IPS-NIHi7 (cell line): Measurements from ENCODE around the gene FBXO27.
"Not testable (repeated sequence)": the region's sequence is repeated elsewhere in the genome, so short reads cannot be mapped to it uniquely, and the experiment has no call there.

Experiments
- DNase-seq: peaks from one replicate; pipeline ENCODE4 v3.0.0; 2012; ENCODE audit warnings: mixed read lengths; ENCODE audit errors: extremely low spot score

FBXO27 gene

GRCh38 chr19:39045506-39045905 lies 13.2 kb upstream of the FBXO27 start:
- DNase-seq, result no peak

DNA sequence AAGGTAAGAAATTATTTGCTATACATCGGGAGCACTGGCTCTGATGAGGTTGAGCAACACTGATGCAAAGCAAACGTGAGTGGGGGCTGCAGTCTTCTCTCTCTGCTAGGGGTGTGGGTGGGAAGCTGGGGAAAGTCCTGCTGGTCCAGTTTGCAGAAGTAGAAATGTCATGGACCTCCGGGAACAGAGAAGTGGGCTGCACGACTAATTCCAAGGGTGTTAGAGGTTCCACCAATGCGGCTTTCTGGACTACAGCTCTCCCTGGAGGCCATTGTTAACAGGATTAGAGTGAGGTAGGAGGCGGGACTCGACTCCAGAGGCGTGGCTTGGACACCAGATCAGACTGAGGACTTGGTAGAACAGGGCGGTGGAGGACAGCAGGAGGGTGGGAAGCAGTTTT lies 5.7 kb upstream of the FBXO27 start:
- DNase-seq, result peak; percentile 87

GRCh38 chr19:39037194-39037593 lies 4.8 kb upstream of the FBXO27 start:
- DNase-seq, result no peak

DNA sequence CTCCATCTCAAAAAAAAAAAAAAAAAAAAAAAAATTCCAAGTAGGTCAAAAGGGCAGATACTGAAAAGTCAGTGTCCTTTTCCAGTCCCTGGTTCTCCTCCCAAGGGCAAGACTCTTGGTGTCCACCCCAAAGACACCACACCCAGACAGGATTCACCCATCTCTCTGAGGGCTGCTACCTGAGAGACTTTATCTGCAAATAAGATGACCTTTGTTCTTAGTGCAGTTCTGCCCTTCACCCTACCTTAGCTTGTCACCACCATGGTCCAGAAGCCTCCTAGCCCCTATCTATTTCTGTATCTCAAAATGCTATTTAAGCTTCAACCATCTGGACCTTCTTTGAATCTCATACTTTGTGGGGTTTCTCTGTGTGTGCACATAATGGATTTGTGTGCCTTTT lies 4.2 kb upstream of the FBXO27 start:
- no peak for DNase-seq

- peak; percentile 98 for DNase-seq
These were observed 834 bp downstream of the FBXO27 start for GRCh38 chr19:39031368-39032062.

GRCh38 chr19:39030854-39031367 lies 1.4 kb downstream of the FBXO27 start:
- no peak for DNase-seq

- no peak for DNase-seq
These were observed 7.3 kb downstream of the FBXO27 start for GRCh38 chr19:39024875-39025641.

GRCh38 chr19:39021063-39021462 lies 11.3 kb downstream of the FBXO27 start:
- no peak for DNase-seq

DNA sequence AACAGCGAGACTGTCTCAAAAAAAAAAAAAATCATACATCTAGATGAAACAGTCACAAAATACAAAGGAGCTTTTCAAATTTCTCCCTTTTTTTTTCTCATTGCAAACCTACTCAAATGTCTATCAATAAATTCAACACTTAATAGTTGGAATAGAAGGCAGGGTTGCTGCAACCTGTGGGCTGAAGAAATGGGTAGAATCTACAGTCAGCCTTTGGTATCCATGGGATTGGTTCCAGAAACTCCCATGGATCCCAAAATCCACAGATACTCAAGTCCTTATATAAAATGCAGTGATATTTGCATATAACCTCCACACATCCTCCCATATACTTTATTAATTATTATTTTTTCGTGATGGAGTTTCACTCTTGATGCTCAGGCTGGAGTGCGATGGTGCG lies 14.7 kb downstream of the FBXO27 start:
- DNase-seq, result no peak

DNA sequence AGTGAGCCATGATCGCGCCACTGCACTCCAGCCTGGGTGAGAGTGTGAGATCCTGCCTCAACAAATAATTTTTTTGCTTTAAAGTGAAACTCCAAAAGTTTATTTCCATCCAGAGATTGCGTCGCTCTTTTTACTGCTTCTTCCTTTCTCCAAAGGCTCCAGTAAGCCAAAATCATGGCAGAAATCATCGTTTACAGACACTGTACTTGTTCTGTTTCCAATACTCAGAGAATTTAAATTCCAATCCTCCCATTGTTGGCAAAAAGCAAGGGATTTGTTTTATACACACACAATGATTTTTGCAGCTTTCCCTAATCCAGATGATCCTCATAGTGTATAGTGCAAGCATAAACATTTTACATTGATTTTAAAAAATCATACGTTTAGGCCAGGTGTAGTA lies 15.3 kb downstream of the FBXO27 start:
- DNase-seq, result no peak

DNA sequence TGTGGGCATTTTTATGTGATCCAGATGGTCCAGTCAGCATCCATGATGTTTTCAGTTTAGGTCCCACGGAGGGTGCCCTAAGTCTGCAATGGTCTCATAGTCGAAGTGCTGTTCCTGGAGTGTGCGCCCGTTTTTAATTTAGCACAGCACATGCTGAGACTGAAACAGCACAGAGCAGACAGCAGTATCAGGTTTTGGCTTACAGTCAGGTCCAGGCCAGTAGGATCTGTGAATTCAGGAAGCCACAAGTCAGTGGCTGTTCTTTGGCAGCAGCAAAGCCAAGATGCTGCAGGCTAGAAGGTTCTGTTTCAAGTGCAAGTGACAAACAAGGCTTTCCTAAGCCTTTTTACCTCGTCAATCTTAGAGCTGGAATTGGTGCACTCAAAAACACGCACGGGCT lies 18.3 kb downstream of the FBXO27 start:
- no peak for DNase-seq

- no peak for DNase-seq
These were observed 23.3 kb downstream of the FBXO27 start for GRCh38 chr19:39009001-39009400.

GRCh38 chr19:39008137-39008536 lies 24.2 kb downstream of the FBXO27 start:
- no peak for DNase-seq

DNA sequence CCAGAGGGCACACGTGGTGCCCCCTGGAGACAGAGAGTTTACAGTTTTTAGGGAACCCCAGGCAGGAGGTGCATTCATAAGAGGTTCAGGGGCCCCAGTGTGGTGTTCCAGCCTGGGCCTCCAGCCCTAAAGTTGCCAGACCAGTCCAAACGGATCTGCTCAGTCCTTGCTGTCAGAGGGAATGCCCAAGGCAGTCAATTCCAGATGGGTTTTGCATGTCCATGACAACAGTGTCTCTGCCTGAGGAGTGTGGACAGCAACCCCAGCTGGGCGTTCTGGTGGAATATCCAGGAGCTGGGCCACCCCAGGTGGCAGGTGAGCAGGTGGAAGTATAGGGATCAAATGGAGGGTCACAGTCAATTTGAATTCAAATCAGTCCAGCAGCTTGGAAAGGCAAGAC lies 25.3 kb downstream of the FBXO27 start:
- no peak for DNase-seq

DNA sequence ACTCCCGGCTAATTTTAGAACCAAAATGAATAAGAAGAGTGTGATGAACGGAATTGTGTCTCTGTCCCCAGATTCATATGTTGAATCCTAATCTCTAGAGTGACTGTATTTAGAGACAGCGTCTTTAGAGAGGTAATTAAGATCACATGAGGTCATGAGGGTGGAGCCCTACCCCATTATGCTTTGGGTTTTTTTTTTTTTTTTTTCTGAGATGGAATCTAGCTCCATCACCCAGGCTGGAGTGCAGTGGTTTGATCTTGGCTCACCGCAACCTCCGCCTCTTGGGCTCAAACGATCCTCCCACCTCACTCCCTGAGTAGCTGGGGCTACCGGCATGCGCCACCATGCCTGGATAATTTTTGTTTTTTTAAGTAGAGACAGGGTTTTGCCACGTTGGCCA lies 27.9 kb downstream of the FBXO27 start:
- no peak for DNase-seq

GRCh38 chr19:39003796-39004195 lies 28.6 kb downstream of the FBXO27 start:
- DNase-seq, result no peak

DNA sequence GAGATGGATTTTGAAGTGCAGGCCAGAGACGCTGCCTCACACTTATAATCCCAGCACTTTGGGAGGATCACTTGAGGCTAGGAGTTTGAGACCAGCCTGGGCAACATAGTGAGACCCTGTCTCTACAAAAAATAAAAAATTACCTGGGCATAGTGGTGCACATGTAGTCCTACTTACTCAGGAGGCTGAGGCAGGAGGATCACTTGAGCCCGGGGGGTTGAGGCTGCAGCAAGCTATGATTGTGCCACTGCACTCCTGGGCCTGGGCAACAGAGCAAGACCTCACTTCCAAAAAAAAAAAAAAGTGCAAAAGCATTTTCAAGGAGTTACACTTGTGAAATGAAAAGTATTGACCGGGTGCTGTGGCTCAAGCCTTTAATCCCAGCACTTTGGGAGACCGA lies 29.2 kb downstream of the FBXO27 start:
- DNase-seq, result no peak

DNA sequence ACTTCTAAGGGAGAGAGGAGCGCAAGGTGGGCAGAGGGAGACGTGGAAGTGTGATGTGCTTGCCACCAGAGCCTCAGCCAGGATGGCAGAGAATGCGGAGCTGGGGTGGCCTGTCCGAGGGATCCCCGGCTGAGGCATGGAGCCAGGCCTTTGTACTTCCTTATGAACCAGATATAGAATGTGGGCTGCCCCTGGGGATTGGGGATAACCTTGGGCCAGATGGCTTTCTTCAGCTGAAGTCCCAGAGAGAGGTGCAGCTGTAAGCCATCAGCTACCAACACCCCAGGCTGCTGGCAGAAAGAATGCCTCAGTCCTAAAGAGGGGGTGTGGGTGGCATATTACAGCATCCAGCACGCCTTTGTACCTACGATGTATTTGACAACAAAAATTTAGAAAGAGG lies 31.3 kb downstream of the FBXO27 start:
- no peak for DNase-seq

GRCh38 chr19:38997576-38997975 lies 34.8 kb downstream of the FBXO27 start:
- not testable (repeated sequence) for DNase-seq

GRCh38 chr19:38993271-38993670 lies 39.1 kb downstream of the FBXO27 start:
- no peak for DNase-seq

- no peak for DNase-seq
These were observed 41.2 kb downstream of the FBXO27 start for GRCh38 chr19:38990949-38991697.

GRCh38 chr19:38989614-38990013 lies 42.7 kb downstream of the FBXO27 start:
- DNase-seq, result not testable (repeated sequence)
